OCI-LY3 (cell line): Measurements from ENCODE around the gene XDH.

ENCODE experiments used
- CTCF ChIP-seq: fragments of 200-600, 300-600 bp; sonication (generic); IDR thresholded peaks from 2 replicates; pipeline ENCODE4 v1.5.1; 2014; ENCODE audit warnings: antibody characterized with exemption, low read length, low read depth
- EZH2phosphoT487 ChIP-seq: fragments of 200-600 bp; shearing (Covaris generic); IDR thresholded peaks from 2 replicates; pipeline ENCODE4 v1.6.1; 2018; ENCODE audit warnings: antibody characterized with exemption, mixed run types, low read depth

- TF ChIP-seq CTCF, result no peak
- TF ChIP-seq EZH2phosphoT487, result no peak
Measured at GRCh38 chr2:31347319-31347718, 67.2 kb downstream of the XDH start.
